H9 (cell line): ENCODE data around the gene CD58. TPM values are rescaled to one million over a fixed set of nuclear protein-coding genes. Genes with fewer than 3 reads are reported as not detected.
A peak's percentile ranks its signal among the peaks of the same experiment; 100 is the strongest.

Experiments
- DNase-seq: peaks from one replicate; pipeline ENCODE4 v3.0.0-alpha.2; 2017
- H2AFZ ChIP-seq: one replicate; pipeline ENCODE4 v1.6.1; 2013; ENCODE audit warnings: mild to moderate bottlenecking, low read length, control low read depth, moderate library complexity
- H2AK5ac ChIP-seq: 2 replicates; pipeline ENCODE4 v1.6.1; 2013; ENCODE audit warnings: low read length, control low read depth, mixed read lengths; ENCODE audit not compliant: insufficient read length
- H2BK120ac ChIP-seq: one replicate; pipeline ENCODE4 v1.6.1; 2013; ENCODE audit warnings: low read depth, mild to moderate bottlenecking, low read length, control low read depth, inconsistent platforms; ENCODE audit not compliant: poor library complexity, severe bottlenecking
- H2BK12ac ChIP-seq: 2 replicates; pipeline ENCODE4 v1.6.1; 2013; ENCODE audit warnings: low read length, control low read depth, mixed read lengths, low read depth; ENCODE audit not compliant: insufficient read length
- H2BK15ac ChIP-seq: 2 replicates; pipeline ENCODE4 v1.6.1; 2013; ENCODE audit warnings: low read depth, low read length, control low read depth
- H2BK20ac ChIP-seq: one replicate; pipeline ENCODE4 v1.6.1; 2013; ENCODE audit warnings: low read depth, mild to moderate bottlenecking, low read length, control low read depth, inconsistent platforms; ENCODE audit not compliant: poor library complexity, severe bottlenecking
- H2BK5ac ChIP-seq: 2 replicates; pipeline ENCODE4 v1.6.1; 2013; ENCODE audit warnings: low read length, control low read depth, mixed read lengths; ENCODE audit not compliant: insufficient read length
- H3K14ac ChIP-seq: 2 replicates; pipeline ENCODE4 v1.6.1; 2013; ENCODE audit warnings: low read length, control low read depth; ENCODE audit not compliant: insufficient read depth
- H3K18ac ChIP-seq: 2 replicates; pipeline ENCODE4 v1.6.1; 2013; ENCODE audit warnings: low read depth, mild to moderate bottlenecking, mixed read lengths, low read length, control low read depth; ENCODE audit not compliant: insufficient read length
- H3K23ac ChIP-seq: 2 replicates; pipeline ENCODE4 v1.6.1; 2013; ENCODE audit warnings: low read length, control low read depth, mixed read lengths, low read depth; ENCODE audit not compliant: insufficient read length
- H3K23me2 ChIP-seq: 2 replicates; pipeline ENCODE4 v1.6.1; 2013; ENCODE audit warnings: low read depth, mild to moderate bottlenecking, mixed read lengths, low read length, control low read depth; ENCODE audit not compliant: insufficient read length, poor library complexity, severe bottlenecking
- H3K27ac ChIP-seq: 2 replicates; pipeline ENCODE4 v1.5.1; 2013; ENCODE audit warnings: low read length, control low read depth, mixed read lengths, low read depth; ENCODE audit not compliant: insufficient read length
- H3K27me3 ChIP-seq: 2 replicates; pipeline ENCODE4 v1.6.1; 2013; ENCODE audit warnings: low read length, control low read depth, inconsistent platforms; ENCODE audit not compliant: insufficient read depth
- H3K4ac ChIP-seq: 2 replicates; pipeline ENCODE4 v1.6.1; 2013; ENCODE audit warnings: low read depth, mild to moderate bottlenecking, control low read depth, inconsistent platforms, low read length, moderate library complexity
- H3K4me1 ChIP-seq: 2 replicates; pipeline ENCODE4 v1.6.1; 2013; ENCODE audit warnings: low read length, control low read depth, inconsistent platforms; ENCODE audit not compliant: insufficient read depth
- H3K4me2 ChIP-seq: 2 replicates; pipeline ENCODE4 v1.6.1; 2013; ENCODE audit warnings: low read length, control low read depth, mixed read lengths; ENCODE audit not compliant: insufficient read length, insufficient read depth
- H3K56ac ChIP-seq: 2 replicates; pipeline ENCODE4 v1.6.1; 2013; ENCODE audit warnings: low read depth, mild to moderate bottlenecking, mixed read lengths, low read length, control low read depth; ENCODE audit not compliant: insufficient read length
- H3K79me1 ChIP-seq: 2 replicates; pipeline ENCODE4 v1.6.1; 2013; ENCODE audit warnings: low read depth, mild to moderate bottlenecking, moderate library complexity, low read length, control low read depth, inconsistent platforms; ENCODE audit not compliant: insufficient read depth, poor library complexity, severe bottlenecking
- H3K79me2 ChIP-seq: 2 replicates; pipeline ENCODE4 v1.6.1; 2013; ENCODE audit warnings: low read length, control low read depth, inconsistent platforms; ENCODE audit not compliant: insufficient read depth
- H3K9ac ChIP-seq: 2 replicates; pipeline ENCODE4 v1.6.1; 2013; ENCODE audit warnings: low read length, control low read depth, mixed read lengths; ENCODE audit not compliant: insufficient read length; ENCODE audit errors: extremely low read depth
- H3K9me3 ChIP-seq: one replicate; pipeline ENCODE4 v1.6.1; 2013; ENCODE audit warnings: low read depth, low read length, inconsistent platforms; ENCODE audit not compliant: control insufficient read depth
- H3T11ph ChIP-seq: one replicate; pipeline ENCODE4 v1.6.1; 2013; ENCODE audit warnings: mild to moderate bottlenecking, low read length, control low read depth, inconsistent platforms
- H4K20me1 ChIP-seq: one replicate; pipeline ENCODE4 v1.6.1; 2013; ENCODE audit not compliant: control insufficient read depth, insufficient read length, insufficient read depth
- H4K5ac ChIP-seq: 2 replicates; pipeline ENCODE4 v1.6.1; 2013; ENCODE audit warnings: low read depth, mild to moderate bottlenecking, mixed read lengths, low read length, control low read depth; ENCODE audit not compliant: insufficient read length
- H4K8ac ChIP-seq: replicated peaks from 2 replicates; pipeline ENCODE4 v1.6.1; 2013; ENCODE audit warnings: low read length, control low read depth, mixed read lengths, low read depth; ENCODE audit not compliant: insufficient read length
- H4K91ac ChIP-seq: 2 replicates; pipeline ENCODE4 v1.6.1; 2013; ENCODE audit warnings: low read depth, mild to moderate bottlenecking, moderate library complexity, mixed read lengths, low read length, control low read depth; ENCODE audit not compliant: insufficient read length
- H3K27ac Mint-ChIP-seq, 3 experiments: 2 replicates in 2 of 3; 3 replicates in 1 of 3; pipeline ENCODE4 v1.8.0; 2020 to 2021; ENCODE audit warnings: mixed read lengths in 3 of 3, mild to moderate bottlenecking in 1 of 3, moderate library complexity in 1 of 3
- H3K27me3 Mint-ChIP-seq: 2 replicates; pipeline ENCODE4 v1.8.0; 2021; ENCODE audit warnings: low read depth, mild to moderate bottlenecking, moderate library complexity, mixed read lengths
- H3K36me3 Mint-ChIP-seq, 3 experiments: 2 replicates in 2 of 3; 3 replicates in 1 of 3; pipeline ENCODE4 v1.8.0; 2020 to 2021; ENCODE audit warnings: low read depth in 3 of 3, mixed read lengths in 3 of 3; ENCODE audit not compliant: insufficient read depth in 1 of 3
- H3K4me1 Mint-ChIP-seq, 2 experiments: 2 replicates each; pipeline ENCODE4 v1.8.0; 2020; ENCODE audit warnings: mixed read lengths in 2 of 2
- H3K4me3 Mint-ChIP-seq, 2 experiments: 2 replicates in 1 of 2; 3 replicates in 1 of 2; pipeline ENCODE4 v1.8.0; 2020 to 2021; ENCODE audit warnings: mild to moderate bottlenecking in 2 of 2, mixed read lengths in 2 of 2, moderate library complexity in 1 of 2
- H3K9me3 Mint-ChIP-seq, 2 experiments: 2 replicates in 1 of 2; 3 replicates in 1 of 2; pipeline ENCODE4 v1.8.0; 2020; ENCODE audit warnings: mild to moderate bottlenecking in 2 of 2, mixed read lengths in 2 of 2, moderate library complexity in 1 of 2
- CTCF ChIP-seq: fragments of 200-600 bp; sonication (generic); conservative IDR thresholded peaks from 3 replicates; pipeline ENCODE4 v1.8.0; 2021; ENCODE audit warnings: antibody characterized with exemption, mild to moderate bottlenecking
- WGBS: extraction: QIAGEN DNeasy Blood & Tissue Kit; methylation state at CpG from one replicate; pipeline ENCODE4 v1.1.7; 2013; ENCODE audit warnings: missing lambda C conversion rate, low lambda C conversion rate, mixed read lengths; ENCODE audit not compliant: insufficient read length; ENCODE audit errors: extremely low coverage; 5-methylcytosine and 5-hydroxymethylcytosine counted together
- total RNA-seq: library from RNA; stranded (reverse); gene quantifications from 2 replicates; pipeline ENCODE4 v1.2.1, GENCODE V29; 2021

The CD58 gene
- total RNA-seq, 1 experiment from 2014 or later = 4.3 TPM

GRCh38 chr1:116493484-116494352 is 77.1 kb downstream of the CD58 start:
- Histone ChIP-seq H3K18ac (peak overlapping the region; percentile 50), H3K79me2 (no peaks in the 10 kb centered on the region), H3K27ac (no peak overlapping the region), H3K4me1 (no peaks in the 10 kb centered on the region), H3T11ph (no peak overlapping the region), H2BK15ac (no peak overlapping the region), H2BK5ac (no peak overlapping the region), H2BK12ac (no peak overlapping the region), H4K5ac (no peak overlapping the region), H3K23ac (no peak overlapping the region), H3K9me3 (no peaks in the 10 kb centered on the region), H3K23me2 (no peaks in the 10 kb centered on the region), H2AFZ (no peak overlapping the region), H2BK20ac (no peak overlapping the region), H3K4ac (no peak overlapping the region), H4K20me1 (no peaks in the 10 kb centered on the region), H2BK120ac (no peak overlapping the region), H3K27me3 (no peaks in the 10 kb centered on the region), H4K91ac (no peak overlapping the region), H3K79me1 (no peaks in the 10 kb centered on the region), H3K56ac (no peak overlapping the region), H3K14ac (peak overlapping the region; percentile 57; the same call in 1 of the 2 replicates), H4K8ac (no peak overlapping the region), H3K9ac (no peak overlapping the region), H2AK5ac (no peak overlapping the region), H3K4me2 (no peak overlapping the region)
- Mint-ChIP-seq H3K36me3 (no peaks in the 10 kb centered on the region), H3K27me3 (no peaks in the 10 kb centered on the region), H3K4me1 (peaks cover 19 to 22% of the 10 kb centered on the region in 2 experiments), H3K9me3 (no peaks in the 10 kb centered on the region), H3K27ac (peak overlapping the region in 2 of 3 experiments; percentile 34 to 35; a peak in 1 of 7 replicates), H3K4me3 (no peak overlapping the region)
- no peak for TF ChIP-seq CTCF
- no CpG with 5 or more reads among the region's 29 CpGs for WGBS
- DNase-seq = no peak
